Activated B cell treated with CpG ODN at 0.5 μM for 24 hours (primary cell): ENCODE measurements around the gene PHF2. TPM values are rescaled to one million over a fixed set of nuclear protein-coding genes. Genes with fewer than 3 reads are reported as not detected.

Source experiments
- ATAC-seq: fragments of 200-7000 bp; cut with Tn5 transposase; one replicate; pipeline ENCODE4 v1.10.0; 2021; ENCODE audit warnings: low read depth, mild to moderate bottlenecking, moderate library complexity
- CTCF ChIA-PET: fragments of 350-600 bp; sonication (Branson Sonifier 250); formaldehyde crosslinking; loops from one replicate; lab custom pipeline; 2021; ENCODE audit warnings: antibody characterized with exemption; lab: Charles Lee
- POLR2A ChIA-PET: fragments of 350-600 bp; sonication (Branson Sonifier 250); formaldehyde crosslinking; loops from one replicate; lab custom pipeline; 2021; ENCODE audit warnings: antibody characterized with exemption; lab: Charles Lee
- DNase-seq: peaks from one replicate; pipeline ENCODE4 v3.0.0; 2022
- H3K27ac Mint-ChIP-seq: one replicate; pipeline ENCODE4 v1.8.0; 2020; ENCODE audit warnings: mixed read lengths
- H3K27me3 Mint-ChIP-seq: one replicate; pipeline ENCODE4 v1.8.0; 2021; ENCODE audit warnings: mixed read lengths
- H3K36me3 Mint-ChIP-seq: one replicate; pipeline ENCODE4 v1.8.0; 2021; ENCODE audit warnings: low read depth, mixed read lengths
- H3K4me1 Mint-ChIP-seq: one replicate; pipeline ENCODE4 v1.8.0; 2021; ENCODE audit warnings: mixed read lengths
- H3K4me3 Mint-ChIP-seq: one replicate; pipeline ENCODE4 v1.8.0; 2020; ENCODE audit warnings: mild to moderate bottlenecking, mixed read lengths
- H3K9me3 Mint-ChIP-seq: one replicate; pipeline ENCODE4 v1.8.0; 2020; ENCODE audit warnings: mixed read lengths
- intact Hi-C: fragments of 100-400 bp; cut with micrococcal nuclease; formaldehyde crosslinking; loops from one replicate; pipeline ENCODE4 v1.15.1; 2024
- total RNA-seq: library from RNA; stranded (reverse); gene quantifications from 2 replicates; pipeline ENCODE4 v1.2.3, GENCODE V29; 2022
- TF ChIP-seq, protein P1 (sequence below): fragments of 200-600 bp; IDR thresholded peaks from one replicate; pipeline ENCODE4 v1.8.0; 2022; ENCODE audit warnings: antibody characterized with exemption, mild to moderate bottlenecking

PHF2 gene
- total RNA-seq, 1 donor from 2014 or later, result 18.2 TPM

DNA sequence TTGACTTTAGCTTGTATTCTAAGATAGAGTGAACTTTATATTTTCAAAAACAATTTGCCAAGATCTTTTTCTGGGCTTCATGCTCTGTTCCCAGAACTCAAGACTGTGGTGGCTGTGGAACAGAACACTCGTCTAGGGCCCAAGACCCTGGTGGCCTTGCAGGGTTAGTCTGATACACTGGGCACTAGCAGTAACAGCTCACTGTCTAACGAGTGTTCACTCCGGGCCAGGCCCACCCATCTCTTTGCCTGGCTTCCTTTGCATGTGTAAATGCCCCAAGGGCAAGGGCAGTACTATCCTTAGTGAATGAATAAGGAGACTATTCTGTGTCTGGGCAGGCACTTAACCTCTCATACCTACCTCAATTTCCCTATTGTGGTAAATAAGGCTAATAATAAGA, 47.4 kb downstream of the PHF2 start:
- no peak overlapping the region for H3K4me3 Mint-ChIP-seq
- ChIA-PET CTCF (no interaction called here), POLR2A (no interaction called here)
- ATAC-seq (no peak), DNase-seq (no peak)
- H3K27ac Mint-ChIP-seq, result no peak overlapping the region
- H3K4me1 Mint-ChIP-seq, result peaks cover 6% of the 10 kb centered on the region
- peaks cover 15% of the 10 kb centered on the region for H3K36me3 Mint-ChIP-seq
- intact Hi-C loops, result no loop called here
- peaks cover 11% of the 10 kb centered on the region for H3K9me3 Mint-ChIP-seq
- no peaks in the 10 kb centered on the region for H3K27me3 Mint-ChIP-seq
- TF ChIP-seq, protein P1, sequence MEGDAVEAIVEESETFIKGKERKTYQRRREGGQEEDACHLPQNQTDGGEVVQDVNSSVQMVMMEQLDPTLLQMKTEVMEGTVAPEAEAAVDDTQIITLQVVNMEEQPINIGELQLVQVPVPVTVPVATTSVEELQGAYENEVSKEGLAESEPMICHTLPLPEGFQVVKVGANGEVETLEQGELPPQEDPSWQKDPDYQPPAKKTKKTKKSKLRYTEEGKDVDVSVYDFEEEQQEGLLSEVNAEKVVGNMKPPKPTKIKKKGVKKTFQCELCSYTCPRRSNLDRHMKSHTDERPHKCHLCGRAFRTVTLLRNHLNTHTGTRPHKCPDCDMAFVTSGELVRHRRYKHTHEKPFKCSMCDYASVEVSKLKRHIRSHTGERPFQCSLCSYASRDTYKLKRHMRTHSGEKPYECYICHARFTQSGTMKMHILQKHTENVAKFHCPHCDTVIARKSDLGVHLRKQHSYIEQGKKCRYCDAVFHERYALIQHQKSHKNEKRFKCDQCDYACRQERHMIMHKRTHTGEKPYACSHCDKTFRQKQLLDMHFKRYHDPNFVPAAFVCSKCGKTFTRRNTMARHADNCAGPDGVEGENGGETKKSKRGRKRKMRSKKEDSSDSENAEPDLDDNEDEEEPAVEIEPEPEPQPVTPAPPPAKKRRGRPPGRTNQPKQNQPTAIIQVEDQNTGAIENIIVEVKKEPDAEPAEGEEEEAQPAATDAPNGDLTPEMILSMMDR, result no peak

DNA sequence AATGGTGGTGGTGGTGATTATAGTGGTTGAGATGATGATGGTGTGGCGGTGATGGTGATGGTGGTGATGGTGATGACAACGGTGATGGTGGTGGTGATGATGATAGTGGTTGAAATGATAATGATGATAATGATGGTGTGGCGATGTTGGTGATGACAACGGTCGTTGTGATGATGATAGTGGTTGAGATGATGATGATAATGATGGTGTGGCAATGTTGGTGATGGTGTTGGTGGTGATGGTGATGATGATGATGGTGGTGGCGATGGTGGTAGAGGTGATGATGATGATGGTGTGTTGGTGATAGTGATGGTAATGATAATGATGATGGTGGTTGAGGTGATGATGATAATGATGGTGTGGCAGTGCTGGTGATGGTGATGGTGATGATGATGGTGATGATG, 48.0 kb downstream of the PHF2 start:
- ChIA-PET POLR2A (no interaction called here), CTCF (no interaction called here)
- TF ChIP-seq, protein P1, result no peak
- no peaks in the 10 kb centered on the region for H3K27me3 Mint-ChIP-seq
- no peak overlapping the region for H3K4me3 Mint-ChIP-seq
- intact Hi-C loops, result no loop called here
- ATAC-seq (no peak), DNase-seq (no peak)
- H3K9me3 Mint-ChIP-seq, result peaks cover 11% of the 10 kb centered on the region
- peaks cover 6% of the 10 kb centered on the region for H3K4me1 Mint-ChIP-seq
- no peak overlapping the region for H3K27ac Mint-ChIP-seq
- H3K36me3 Mint-ChIP-seq, result peaks cover 15% of the 10 kb centered on the region

DNA sequence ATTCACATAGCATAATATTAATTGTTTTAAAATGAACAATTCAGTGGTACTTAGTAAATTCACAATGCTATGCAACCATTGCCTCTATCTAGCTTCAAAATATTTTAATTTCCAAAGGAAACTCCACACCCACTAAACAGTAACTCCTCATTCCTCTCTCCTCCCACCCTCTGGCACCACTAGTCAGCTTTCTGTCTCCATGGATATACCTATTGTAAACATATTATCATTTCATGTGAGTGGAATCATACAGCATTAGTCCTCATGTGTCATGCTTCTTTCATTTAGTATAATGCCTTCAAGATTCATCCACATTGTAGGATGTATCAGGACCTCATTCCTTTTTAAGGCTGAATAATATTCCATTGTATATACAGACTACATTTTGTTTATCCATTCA, 48.6 kb downstream of the PHF2 start:
- H3K4me3 Mint-ChIP-seq, result no peak overlapping the region
- ChIA-PET POLR2A (no interaction called here), CTCF (no interaction called here)
- H3K9me3 Mint-ChIP-seq, result peaks cover 11% of the 10 kb centered on the region
- H3K27ac Mint-ChIP-seq, result no peak overlapping the region
- peaks cover 6% of the 10 kb centered on the region for H3K4me1 Mint-ChIP-seq
- intact Hi-C loops, result no loop called here
- DNase-seq (no peak), ATAC-seq (no peak)
- TF ChIP-seq, protein P1, result no peak
- H3K36me3 Mint-ChIP-seq, result peaks cover 18% of the 10 kb centered on the region
- H3K27me3 Mint-ChIP-seq, result no peaks in the 10 kb centered on the region

DNA sequence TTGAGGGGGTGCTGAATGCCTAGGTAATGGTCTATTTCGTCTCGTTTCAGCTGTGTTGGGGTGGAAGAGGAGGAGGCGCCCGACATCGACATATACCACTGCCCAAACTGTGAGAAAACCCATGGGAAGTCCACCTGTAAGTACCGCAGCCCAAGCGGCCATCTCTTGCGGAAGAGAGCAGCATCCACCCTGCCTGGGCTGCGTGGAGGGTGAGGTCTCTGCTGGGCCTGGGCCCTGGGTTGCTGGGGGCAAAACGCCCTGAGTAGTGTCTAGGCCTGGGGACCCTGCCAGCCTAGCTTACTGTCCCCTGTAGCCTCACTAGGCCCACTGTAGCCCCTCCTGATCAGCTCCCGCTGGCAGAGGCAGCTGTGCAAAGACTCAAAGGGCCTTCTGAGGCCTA, 53.5 kb downstream of the PHF2 start:
- POLR2A ChIA-PET, result no interaction called here
- no peak overlapping the region for H3K4me3 Mint-ChIP-seq
- CTCF ChIA-PET, result no interaction called here
- H3K27me3 Mint-ChIP-seq, result no peaks in the 10 kb centered on the region
- ATAC-seq, result no peak
- peaks cover 2% of the 10 kb centered on the region for H3K4me1 Mint-ChIP-seq
- intact Hi-C loops, result no loop called here
- peaks cover 11% of the 10 kb centered on the region for H3K9me3 Mint-ChIP-seq
- H3K27ac Mint-ChIP-seq, result no peak overlapping the region
- peaks cover 49% of the 10 kb centered on the region for H3K36me3 Mint-ChIP-seq
- TF ChIP-seq, protein P1, result no peak
- no peak for DNase-seq

DNA sequence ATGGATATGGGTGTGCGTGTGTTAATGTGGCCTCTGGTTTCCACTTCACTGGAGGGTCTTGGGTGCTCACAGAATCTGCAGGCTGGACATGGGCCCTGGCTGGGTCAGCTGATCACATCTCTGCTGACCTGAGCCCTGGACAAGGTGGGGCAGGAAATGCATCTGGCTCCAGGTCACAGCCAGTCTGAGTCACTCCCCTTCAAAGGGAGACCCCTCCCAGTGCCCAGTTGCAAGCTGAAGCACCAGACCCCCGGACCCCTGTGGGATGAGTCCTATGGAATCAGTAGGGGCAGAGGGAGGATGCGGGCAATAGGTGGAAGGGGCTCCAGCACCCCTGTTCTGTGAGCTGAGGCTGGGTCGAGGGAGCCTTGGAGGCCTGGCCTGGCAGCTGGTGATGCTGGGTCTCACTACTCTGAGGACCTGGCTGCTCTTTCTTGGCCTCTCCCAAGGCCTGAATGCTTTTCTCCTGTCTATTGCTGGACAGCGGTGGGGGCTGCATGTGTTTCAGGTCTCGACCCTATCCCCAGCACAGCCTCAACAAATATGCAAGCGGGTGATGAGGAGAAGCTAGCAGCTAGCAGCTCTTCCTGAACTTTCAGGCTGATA, 54.5 kb downstream of the PHF2 start:
- no peak for DNase-seq
- Mint-ChIP-seq H3K4me1 (peaks cover 2% of the 10 kb centered on the region), H3K4me3 (no peak overlapping the region), H3K9me3 (peaks cover 13% of the 10 kb centered on the region), H3K36me3 (peaks cover 58% of the 10 kb centered on the region), H3K27ac (no peak overlapping the region), H3K27me3 (no peaks in the 10 kb centered on the region)
- TF ChIP-seq, protein P1, result no peak
- intact Hi-C loops, result no loop called here
- no peak for ATAC-seq
- ChIA-PET POLR2A (no interaction called here), CTCF (no interaction called here)
